B cell (primary cell): ENCODE results near the gene RBBP6. TPM values are rescaled to one million over a fixed set of nuclear protein-coding genes. Genes with fewer than 3 reads are reported as not detected.

ENCODE experiments used
- ATAC-seq: fragments of 200-7000 bp; cut with Tn5 transposase; one replicate; pipeline ENCODE4 v1.10.0; 2021; ENCODE audit warnings: low read depth, mild to moderate bottlenecking, moderate number of reproducible peaks, moderate library complexity
- CTCF ChIA-PET: fragments of 350-600 bp; sonication (Branson Sonifier 250); formaldehyde crosslinking; loops from one replicate; lab custom pipeline; 2021; ENCODE audit warnings: antibody characterized with exemption, inconsistent platforms; lab: Charles Lee
- POLR2A ChIA-PET: fragments of 350-600 bp; sonication (Branson Sonifier 250); formaldehyde crosslinking; loops from one replicate; lab custom pipeline; 2021; ENCODE audit warnings: antibody characterized with exemption; lab: Charles Lee
- DNase-seq: peaks from one replicate; pipeline ENCODE4 v3.0.0; 2013
- H2AFZ ChIP-seq: 2 replicates; pipeline ENCODE4 v1.6.1; 2012; ENCODE audit warnings: mild to moderate bottlenecking, low read depth, low read length; ENCODE audit not compliant: insufficient read depth, poor library complexity, severe bottlenecking
- H3K27ac ChIP-seq, 2 donors: 1 replicate in 1 of 2; 2 replicates in 1 of 2; pipeline ENCODE4 v1.5.1; 2012 to 2013; ENCODE audit warnings: low read length in 2 of 2, mild to moderate bottlenecking in 2 of 2, moderate library complexity in 1 of 2
- H3K27me3 ChIP-seq, 4 experiments: fragments of 200-600 bp in 1 of 4; sonication (generic) in 1 of 4; replicated peaks in 1 of 4; 1 replicate in 2 of 4; 2 replicates in 2 of 4; pipeline versions ENCODE4 v1.6.1 to v1.7.0; 2013 to 2016; ENCODE audit warnings: low read length in 3 of 4, mild to moderate bottlenecking in 2 of 4, mixed read lengths in 1 of 4, moderate library complexity in 1 of 4; ENCODE audit not compliant: insufficient read depth in 4 of 4, control insufficient read depth in 3 of 4; ENCODE audit errors: control extremely low read depth in 1 of 4
- H3K36me3 ChIP-seq, 2 experiments: replicated peaks in 1 of 2; 1 replicate in 1 of 2; 2 replicates in 1 of 2; pipeline versions ENCODE4 v1.6.1 to v1.7.1; 2013; ENCODE audit warnings: low read length in 1 of 2; ENCODE audit not compliant: insufficient read depth in 2 of 2, control insufficient read depth in 1 of 2; ENCODE audit errors: control extremely low read depth in 1 of 2, extremely low read depth in 1 of 2
- H3K4me1 ChIP-seq, 2 donors: fragments of 200-600 bp in 1 of 2; sonication (generic) in 1 of 2; 1 replicate in 1 of 2; 2 replicates in 1 of 2; pipeline versions ENCODE4 v1.5.1 to v1.6.1; 2013 to 2017; ENCODE audit warnings: low read length in 2 of 2; ENCODE audit not compliant: control insufficient read depth in 2 of 2, insufficient read depth in 2 of 2
- H3K4me2 ChIP-seq: replicated peaks from 2 replicates; pipeline ENCODE3; 2012; ENCODE audit warnings: mild to moderate bottlenecking, low read depth, low read length; ENCODE audit not compliant: poor library complexity, severe bottlenecking
- H3K4me3 ChIP-seq, 5 experiments: fragments of 200-600 bp in 1 of 5; sonication (generic) in 1 of 5; 1 replicate in 3 of 5; 2 replicates in 2 of 5; pipeline versions ENCODE4 v1.5.1 to v1.7.0; 2011 to 2016; ENCODE audit warnings: low read length in 4 of 5, mild to moderate bottlenecking in 4 of 5, low read depth in 2 of 5, control low read depth in 1 of 5, moderate library complexity in 1 of 5; ENCODE audit not compliant: insufficient read depth in 1 of 5; ENCODE audit errors: control extremely low read depth in 1 of 5, extremely low read depth in 1 of 5
- H3K79me2 ChIP-seq: fragments of 200-600 bp; sonication (generic); one replicate; pipeline ENCODE4 v1.6.0; 2016; ENCODE audit warnings: low read length; ENCODE audit not compliant: control insufficient read depth, insufficient read depth
- H3K9ac ChIP-seq: fragments of 200-600 bp; sonication (generic); 2 replicates; pipeline ENCODE4 v1.6.1; 2017; ENCODE audit warnings: mild to moderate bottlenecking, low read length, moderate library complexity
- H3K9me3 ChIP-seq, 3 donors: one replicate each; pipeline versions ENCODE4 v1.6.1 to v1.7.1; 2013; ENCODE audit warnings: low read length in 2 of 3; ENCODE audit not compliant: control insufficient read depth in 2 of 3, insufficient read depth in 1 of 3; ENCODE audit errors: control extremely low read depth in 1 of 3
- H4K20me1 ChIP-seq: 2 replicates; pipeline ENCODE4 v1.6.0; 2012; ENCODE audit warnings: mild to moderate bottlenecking, low read length; ENCODE audit not compliant: insufficient read depth, control insufficient read depth, poor library complexity, severe bottlenecking
- H3K27ac Mint-ChIP-seq: one replicate; pipeline ENCODE4 v1.8.0; 2021; ENCODE audit warnings: mixed read lengths
- H3K27me3 Mint-ChIP-seq: one replicate; pipeline ENCODE4 v1.8.0; 2021; ENCODE audit warnings: mixed read lengths
- H3K4me1 Mint-ChIP-seq: one replicate; pipeline ENCODE4 v1.8.0; 2021; ENCODE audit warnings: mixed read lengths
- H3K4me3 Mint-ChIP-seq: one replicate; pipeline ENCODE4 v1.8.0; 2021; ENCODE audit warnings: mixed read lengths
- H3K9me3 Mint-ChIP-seq: one replicate; pipeline ENCODE4 v1.8.0; 2022; ENCODE audit warnings: mixed read lengths; ENCODE audit not compliant: insufficient read depth
- EZH2 ChIP-seq: IDR thresholded peaks from 2 replicates; pipeline ENCODE4 v1.6.1; 2012; ENCODE audit warnings: borderline replicate concordance, low read depth, mild to moderate bottlenecking, moderate library complexity, low read length; ENCODE audit not compliant: insufficient read depth, poor library complexity, severe bottlenecking
- WGBS: methylation state at CpG from one replicate; pipeline ENCODE4 v1.1.5; 2013; ENCODE audit warnings: missing lambda C conversion rate; ENCODE audit not compliant: insufficient coverage; 5-methylcytosine and 5-hydroxymethylcytosine counted together
- intact Hi-C: fragments of 100-400 bp; cut with micrococcal nuclease; formaldehyde crosslinking; loops from one replicate; pipeline ENCODE4 v1.10.0; 2022
- polyA plus RNA-seq: library from polyadenylated mRNA; depleted of rRNA; stranded (reverse); fragments of >200 nt; gene quantifications from 2 replicates; pipeline ENCODE4 v1.2.3, GENCODE V29; 2012
- total RNA-seq, 2 donors: library from RNA; stranded (reverse); fragments of 120-200 nt in 1 of 2; gene quantifications; 1 replicate in 1 of 2; 2 replicates in 1 of 2; pipeline versions ENCODE4 v1.2.3 to v1.2.4, GENCODE V29; 2013 to 2022
- TF ChIP-seq, protein P1 (sequence below): fragments of 200-600 bp; IDR thresholded peaks from one replicate; pipeline ENCODE4 v1.8.0; 2022; ENCODE audit warnings: antibody characterized with exemption, mild to moderate bottlenecking

RBBP6 gene
- total and polyA plus RNA-seq, 2 donors (not counting 1 experiment from before 2014, with no cell fraction given): 107 to 132 TPM

DNA sequence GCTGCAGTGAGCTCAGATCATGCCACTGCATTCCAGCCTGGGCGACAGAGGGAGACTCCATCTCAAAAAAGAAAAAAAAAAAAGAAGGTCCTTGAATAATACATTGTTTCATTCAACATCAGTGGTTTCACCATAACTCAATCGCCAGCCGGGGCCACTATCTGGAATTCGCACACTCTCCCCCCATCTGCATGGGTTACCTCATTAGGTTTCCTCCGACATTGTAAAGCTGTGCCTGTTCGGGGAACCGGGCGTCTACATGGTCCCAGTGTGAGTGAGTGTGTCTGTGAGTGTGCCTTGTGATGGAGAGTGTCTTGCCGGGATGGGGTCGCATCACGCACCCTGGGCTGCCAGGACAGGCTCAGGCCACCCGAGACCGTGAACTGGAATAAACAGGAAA lies 16.6 kb upstream of the RBBP6 start:
- no peak for ATAC-seq
- Histone ChIP-seq H2AFZ (no peak overlapping the region), H3K4me3 (no peak overlapping the region), H3K27me3 (peaks cover 0 to 6% (median 2%) of the 10 kb centered on the region in 4 experiments), H3K27ac (no peak overlapping the region), H3K4me1 (no peaks in the 10 kb centered on the region), H3K4me2 (no peak overlapping the region), H3K36me3 (no peaks in the 10 kb centered on the region), H3K9me3 (no peaks in the 10 kb centered on the region), H4K20me1 (no peaks in the 10 kb centered on the region), H3K9ac (no peak overlapping the region), H3K79me2 (no peaks in the 10 kb centered on the region)
- no peaks in the 10 kb centered on the region for H3K9me3 Mint-ChIP-seq
- no peak overlapping the region for H3K27ac Mint-ChIP-seq
- peaks cover 4% of the 10 kb centered on the region for H3K27me3 Mint-ChIP-seq
- TF ChIP-seq, protein P1, sequence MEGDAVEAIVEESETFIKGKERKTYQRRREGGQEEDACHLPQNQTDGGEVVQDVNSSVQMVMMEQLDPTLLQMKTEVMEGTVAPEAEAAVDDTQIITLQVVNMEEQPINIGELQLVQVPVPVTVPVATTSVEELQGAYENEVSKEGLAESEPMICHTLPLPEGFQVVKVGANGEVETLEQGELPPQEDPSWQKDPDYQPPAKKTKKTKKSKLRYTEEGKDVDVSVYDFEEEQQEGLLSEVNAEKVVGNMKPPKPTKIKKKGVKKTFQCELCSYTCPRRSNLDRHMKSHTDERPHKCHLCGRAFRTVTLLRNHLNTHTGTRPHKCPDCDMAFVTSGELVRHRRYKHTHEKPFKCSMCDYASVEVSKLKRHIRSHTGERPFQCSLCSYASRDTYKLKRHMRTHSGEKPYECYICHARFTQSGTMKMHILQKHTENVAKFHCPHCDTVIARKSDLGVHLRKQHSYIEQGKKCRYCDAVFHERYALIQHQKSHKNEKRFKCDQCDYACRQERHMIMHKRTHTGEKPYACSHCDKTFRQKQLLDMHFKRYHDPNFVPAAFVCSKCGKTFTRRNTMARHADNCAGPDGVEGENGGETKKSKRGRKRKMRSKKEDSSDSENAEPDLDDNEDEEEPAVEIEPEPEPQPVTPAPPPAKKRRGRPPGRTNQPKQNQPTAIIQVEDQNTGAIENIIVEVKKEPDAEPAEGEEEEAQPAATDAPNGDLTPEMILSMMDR: no peak
- TF ChIP-seq EZH2: no peak
- POLR2A ChIA-PET: no interaction called here
- intact Hi-C loops: no loop called here
- DNase-seq: no peak
- CTCF ChIA-PET: no interaction called here
- H3K4me1 Mint-ChIP-seq: no peaks in the 10 kb centered on the region
- H3K4me3 Mint-ChIP-seq: no peak overlapping the region
- WGBS: 100% methylated on average over 1 of the region's 13 CpGs

DNA sequence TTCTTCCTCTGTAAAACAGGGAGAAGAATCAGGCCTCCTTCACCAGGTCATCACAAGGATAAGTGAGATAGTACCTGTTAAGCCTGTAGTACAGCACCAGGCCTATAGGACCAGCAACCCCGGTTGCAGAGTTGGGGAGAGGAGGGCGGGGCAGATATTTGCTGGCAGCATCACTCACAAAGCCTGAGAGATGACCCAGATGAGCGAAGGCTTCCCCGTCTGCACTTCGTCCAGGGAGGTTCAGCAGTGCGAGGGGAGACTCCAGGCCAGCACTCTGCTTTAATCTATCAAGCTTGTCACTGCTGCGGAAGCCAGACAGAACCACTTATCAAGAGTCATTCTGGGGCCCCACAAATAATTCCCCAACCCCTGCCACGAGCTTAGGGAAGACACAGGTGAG lies 15.8 kb upstream of the RBBP6 start:
- intact Hi-C loops: no loop called here
- CTCF ChIA-PET: no interaction called here

More for the DNA sequence above, 15.8 kb upstream of the RBBP6 start:
- Histone ChIP-seq H3K4me1 (no peaks in the 10 kb centered on the region), H4K20me1 (no peaks in the 10 kb centered on the region), H3K9me3 (no peaks in the 10 kb centered on the region), H3K27ac (no peak overlapping the region), H3K79me2 (no peaks in the 10 kb centered on the region), H3K27me3 (peaks cover 0 to 6% (median 2%) of the 10 kb centered on the region in 4 experiments), H3K9ac (no peak overlapping the region), H3K4me2 (no peak overlapping the region), H2AFZ (no peak overlapping the region), H3K36me3 (no peaks in the 10 kb centered on the region), H3K4me3 (no peak overlapping the region)
- no peak for TF ChIP-seq EZH2
- TF ChIP-seq, protein P1: no peak
- H3K4me1 Mint-ChIP-seq: no peaks in the 10 kb centered on the region
- DNase-seq (no peak), ATAC-seq (no peak)
- no peak overlapping the region for H3K27ac Mint-ChIP-seq
- POLR2A ChIA-PET: no interaction called here
- WGBS: 85% methylated on average over 8 of the region's 8 CpGs
- no peaks in the 10 kb centered on the region for H3K9me3 Mint-ChIP-seq
- H3K4me3 Mint-ChIP-seq: no peak overlapping the region
- peaks cover 4% of the 10 kb centered on the region for H3K27me3 Mint-ChIP-seq
